ENCODE results near the gene NPTN.

DNA sequence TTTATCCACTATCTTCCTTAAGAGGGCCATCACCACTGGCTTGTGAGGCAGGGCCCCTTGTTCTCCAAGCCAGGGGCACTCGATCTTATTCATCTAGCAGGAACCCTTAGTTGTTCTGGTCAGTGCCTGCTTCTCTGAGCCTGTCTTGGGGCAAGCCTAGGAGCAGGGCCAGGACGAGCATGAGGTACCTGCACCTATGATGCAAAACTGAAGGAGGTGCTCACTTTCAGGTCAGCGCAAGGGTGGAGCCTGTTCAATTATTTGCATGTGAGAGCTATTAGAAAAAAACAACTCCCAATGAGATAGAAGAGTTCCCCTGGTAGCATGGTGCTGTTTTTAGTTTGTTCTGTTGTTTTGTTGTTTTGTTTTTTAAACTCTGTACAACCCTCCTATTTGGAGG lies 46.0 kb upstream of the NPTN start:
- TF ChIP-seq TAF1 (IDR thresholded peaks at IDR 0.05; ENCODE audit: borderline replicate concordance, low read depth, low read length) (no peak), POLR2A (IDR thresholded peaks at IDR 0.05; ENCODE audit: low read depth, low read length) (no peak)
